HCT116 (cell line): ENCODE data around the gene RPL13. TPM values are rescaled to one million over a fixed set of nuclear protein-coding genes. Genes with fewer than 3 reads are reported as not detected.

Experiments
- ATAC-seq: fragments of 200-7000 bp; cut with Tn5 transposase; 2 replicates; pipeline ENCODE4 v1.9.1; 2020; ENCODE audit warnings: mild to moderate bottlenecking, moderate library complexity
- BruUV-seq: library from RNA; stranded (reverse); fragments of 400-500 nt; replicated peaks from 2 replicates; lab custom pipeline; 2021; lab: Mats Ljungman, UMichigan
- CTCF ChIA-PET: fragments of 300-600 bp; sonication (Branson Sonifier 250); formaldehyde crosslinking; loops from one replicate; lab custom pipeline; 2021; ENCODE audit warnings: antibody characterized with exemption; lab: Charles Lee
- POLR2A ChIA-PET: fragments of 300-600, 350-600 bp; sonication (Branson Sonifier 250); formaldehyde crosslinking; loops from one replicate; lab custom pipeline; 2021; ENCODE audit warnings: antibody characterized with exemption; lab: Charles Lee
- RAD21 ChIA-PET, 2 experiments: fragments of 300-600 bp; sonication (Branson Sonifier 250); formaldehyde crosslinking; loops; one replicate each; lab custom pipeline; 2023; ENCODE audit warnings: low total read pairs in 2 of 2; ENCODE audit not compliant: uncharacterized antibody in 2 of 2, unreplicated experiment in 2 of 2, low non-redundant PET in 1 of 2; lab: Charles Lee
- DNase-seq: peaks from one replicate; pipeline ENCODE4 v3.0.0-alpha.2; 2010; ENCODE audit warnings: low read depth, low spot score
- H2AFZ ChIP-seq: fragments of 200-600 bp; shearing (Covaris generic), sonication (generic); 2 replicates; pipeline ENCODE4 v1.6.1; 2017; ENCODE audit warnings: low read depth, mixed run types, mixed read lengths, antibody characterized with exemption, low read length; ENCODE audit not compliant: poor library complexity, severe bottlenecking
- H3K27ac ChIP-seq: 2 replicates; pipeline ENCODE4 v1.5.1; 2012; ENCODE audit warnings: low read depth, low read length
- H3K27me3 ChIP-seq: fragments of 200-600 bp; sonication (generic); 2 replicates; pipeline ENCODE4 v1.6.1; 2016; ENCODE audit warnings: mixed run types, low read length, mixed read lengths; ENCODE audit not compliant: insufficient read depth
- H3K36me3 ChIP-seq, 2 experiments: fragments of 200-500 bp in 1 of 2; fragments of 200-600 bp in 1 of 2; sonication (Bioruptor generic) in 1 of 2; sonication (generic) in 1 of 2; 2 replicates each; pipeline versions ENCODE4 v1.5.1 to v1.6.1; 2014 to 2016; ENCODE audit warnings: low read length in 2 of 2, inconsistent platforms in 1 of 2, mixed read lengths in 1 of 2, mixed run types in 1 of 2; ENCODE audit not compliant: insufficient read depth in 2 of 2, control insufficient read depth in 1 of 2
- H3K4me1 ChIP-seq, 2 experiments: fragments of 200-600 bp in 1 of 2; sonication (generic) in 1 of 2; 2 replicates each; pipeline versions ENCODE4 v1.5.1 to v1.6.1; 2012 to 2017; ENCODE audit warnings: low read length in 2 of 2, inconsistent platforms in 1 of 2, mild to moderate bottlenecking in 1 of 2, mixed read lengths in 1 of 2, mixed run types in 1 of 2, moderate library complexity in 1 of 2; ENCODE audit not compliant: insufficient read depth in 2 of 2, control insufficient read depth in 1 of 2
- H3K4me2 ChIP-seq: fragments of 200-600 bp; sonication (generic); 2 replicates; pipeline ENCODE4 v1.6.1; 2017; ENCODE audit warnings: mixed run types, low read length, mixed read lengths
- H3K4me3 ChIP-seq, 2 experiments: fragments of 200-600 bp in 1 of 2; sonication (generic) in 1 of 2; replicated peaks in 1 of 2; 2 replicates each; pipeline ENCODE4 v1.5.1; 2011 to 2016; ENCODE audit warnings: low read length in 2 of 2, control low read depth in 1 of 2, low read depth in 1 of 2, mild to moderate bottlenecking in 1 of 2, mixed read lengths in 1 of 2, mixed run types in 1 of 2
- H3K79me2 ChIP-seq: fragments of 200-600 bp; sonication (generic); 2 replicates; pipeline ENCODE4 v1.6.1; 2017; ENCODE audit warnings: mild to moderate bottlenecking, mixed run types, low read length, moderate library complexity, mixed read lengths; ENCODE audit not compliant: insufficient read depth
- H3K9ac ChIP-seq: fragments of 200-600 bp; sonication (generic); 2 replicates; pipeline ENCODE4 v1.6.1; 2016; ENCODE audit warnings: low read length, mixed read lengths
- H3K9me2 ChIP-seq: fragments of 200-600 bp; sonication (generic), shearing (Covaris generic); 2 replicates; pipeline ENCODE4 v1.6.1; 2017; ENCODE audit warnings: mixed run types, mild to moderate bottlenecking, moderate library complexity; ENCODE audit not compliant: insufficient read depth
- H3K9me3 ChIP-seq, 2 experiments: fragments of 200-500 bp in 1 of 2; fragments of 200-600 bp in 1 of 2; sonication (Bioruptor generic) in 1 of 2; sonication (generic) in 1 of 2; 2 replicates each; pipeline ENCODE4 v1.6.1; 2014 to 2017; ENCODE audit warnings: low read length in 2 of 2, mixed read lengths in 2 of 2, inconsistent platforms in 1 of 2, low read depth in 1 of 2, mild to moderate bottlenecking in 1 of 2, mixed run types in 1 of 2, moderate library complexity in 1 of 2; ENCODE audit not compliant: control insufficient read depth in 1 of 2, insufficient read depth in 1 of 2
- H4K20me1 ChIP-seq: fragments of 200-600 bp; sonication (generic), shearing (Covaris generic); 2 replicates; pipeline ENCODE4 v1.6.1; 2017; ENCODE audit warnings: mixed run types, mild to moderate bottlenecking, moderate library complexity; ENCODE audit not compliant: insufficient read depth
- EZH2phosphoT487 ChIP-seq: fragments of 200-600 bp; IDR thresholded peaks from 2 replicates; pipeline ENCODE4 v1.6.1; 2018; ENCODE audit warnings: antibody characterized with exemption, borderline replicate concordance
- FOSL1 ChIP-seq: IDR thresholded peaks from 2 replicates; pipeline ENCODE4 v1.6.1; 2012; ENCODE audit warnings: low read depth
- MAX ChIP-seq: IDR thresholded peaks from 2 replicates; pipeline ENCODE4 v1.6.1; 2012
- POLR2AphosphoS5 ChIP-seq: IDR thresholded peaks from 2 replicates; pipeline ENCODE4 v1.6.1; 2011; ENCODE audit warnings: mild to moderate bottlenecking, low read depth, low read length, moderate library complexity
- REST ChIP-seq: IDR thresholded peaks from 2 replicates; pipeline ENCODE4 v1.6.1; 2012; ENCODE audit warnings: low read depth
- SIN3A ChIP-seq: IDR thresholded peaks from 2 replicates; pipeline ENCODE4 v1.6.1; 2012; ENCODE audit warnings: low read depth
- TCF7L2 ChIP-seq: IDR thresholded peaks from 2 replicates; pipeline ENCODE4 v1.7.0; 2011; ENCODE audit warnings: borderline replicate concordance, inconsistent platforms; ENCODE audit not compliant: insufficient read depth, insufficient read length; ENCODE audit errors: extremely low read depth
- intact Hi-C: fragments of 100-400 bp; cut with micrococcal nuclease; formaldehyde crosslinking; loops from 2 replicates; pipeline ENCODE4 v1.10.0; 2022
- total RNA-seq: library from RNA; stranded (reverse); gene quantifications from one replicate; pipeline ENCODE4 v1.2.1, GENCODE V29; 2021; ENCODE audit not compliant: unreplicated experiment

The RPL13 gene
- total RNA-seq, 1 experiment from 2014 or later, result 4,404 TPM

GRCh38 chr16:89547291-89547690 lies 13.2 kb upstream of the RPL13 start:
- Histone ChIP-seq H3K9me2 (no peaks in the 10 kb centered on the region), H2AFZ (no peak overlapping the region), H3K9ac (no peak overlapping the region), H3K27ac (no peak overlapping the region), H3K79me2 (no peaks in the 10 kb centered on the region), H4K20me1 (no peaks in the 10 kb centered on the region), H3K4me1 (no peaks in the 10 kb centered on the region), H3K27me3 (no peaks in the 10 kb centered on the region), H3K4me3 (no peak overlapping the region), H3K4me2 (no peak overlapping the region), H3K9me3 (no peaks in the 10 kb centered on the region), H3K36me3 (peaks cover 32 to 44% of the 10 kb centered on the region in 2 experiments; a peak in 3 of 4 replicates)
- intact Hi-C loops, result no loop called here
- no peak for ATAC-seq
- TF ChIP-seq POLR2AphosphoS5, result no peak
- no peak for TF ChIP-seq FOSL1
- TF ChIP-seq TCF7L2, result no peak
- TF ChIP-seq SIN3A, result no peak
- no peak for TF ChIP-seq REST
- no peak for TF ChIP-seq MAX
- no peak for TF ChIP-seq EZH2phosphoT487
- no TSS peak for BruUV-seq
- no peak for DNase-seq
- ChIA-PET RAD21 (no interaction called here), POLR2A (no interaction called here), CTCF (no interaction called here)
